ENCODE results near the gene AHCTF1. TPM values are rescaled to one million over a fixed set of nuclear protein-coding genes. Genes with fewer than 3 reads are reported as not detected.
"Not testable (repeated sequence)": the region's sequence is repeated elsewhere in the genome, so short reads cannot be mapped to it uniquely, and the experiment has no call there.

The AHCTF1 gene
- total RNA-seq, 1 donor from 2014 or later: 21.2 TPM

DNA sequence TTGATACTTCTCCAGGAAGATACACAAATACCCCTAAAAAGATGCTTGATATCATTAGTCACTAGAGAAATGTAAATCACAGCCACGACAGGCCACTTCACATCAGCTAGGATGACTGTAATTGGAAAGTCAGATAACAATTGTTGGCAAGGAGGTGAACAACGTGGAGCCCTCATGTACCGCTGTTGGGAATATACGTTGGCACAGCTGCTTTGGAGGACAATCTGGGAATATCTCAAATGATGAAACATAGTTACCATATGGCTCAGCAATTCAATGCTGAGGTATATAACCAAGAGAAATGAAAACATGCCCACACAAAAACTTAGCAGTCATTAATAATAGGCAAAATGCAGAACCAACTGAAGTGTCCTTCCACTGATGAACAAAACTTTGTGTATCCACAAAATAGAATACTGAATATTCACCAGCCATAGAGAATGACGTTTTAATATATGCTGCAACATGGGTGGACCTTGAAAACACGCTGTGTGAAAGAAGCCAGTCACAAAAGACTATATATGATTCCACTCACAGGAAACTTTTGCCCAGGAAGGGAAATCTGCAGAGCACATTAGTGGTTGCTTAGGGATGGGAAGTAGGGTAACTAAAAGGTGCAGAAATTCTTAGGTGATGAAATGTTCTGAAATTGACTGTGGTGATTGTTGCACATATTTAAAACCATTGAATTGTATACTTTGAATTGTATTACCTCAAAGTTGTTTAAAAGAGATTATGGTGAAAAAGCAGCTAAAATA lies 95.4 kb downstream of the AHCTF1 start:
- DNase-seq (ENCODE audit: low spot score): no peak

DNA sequence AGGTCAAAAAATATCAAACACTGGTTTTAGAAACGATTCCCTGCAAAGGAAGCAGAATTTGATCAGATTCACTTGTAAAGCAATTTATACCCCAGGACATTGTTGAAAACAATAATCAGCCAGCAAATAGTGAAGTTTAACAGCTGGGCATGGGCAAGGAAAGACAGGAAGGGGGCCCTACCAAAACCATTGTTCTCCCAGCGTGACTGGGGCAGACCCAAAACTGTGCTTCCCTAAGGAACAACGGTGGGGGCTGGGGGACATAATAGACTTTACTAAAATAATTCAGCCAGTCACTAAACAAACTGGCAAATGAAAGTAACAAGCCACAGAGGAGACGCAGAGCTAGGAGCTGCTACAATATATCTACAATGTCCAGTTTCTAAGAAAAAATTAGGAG lies 100.2 kb downstream of the AHCTF1 start:
- DNase-seq (ENCODE audit: low spot score): no peak

DNA sequence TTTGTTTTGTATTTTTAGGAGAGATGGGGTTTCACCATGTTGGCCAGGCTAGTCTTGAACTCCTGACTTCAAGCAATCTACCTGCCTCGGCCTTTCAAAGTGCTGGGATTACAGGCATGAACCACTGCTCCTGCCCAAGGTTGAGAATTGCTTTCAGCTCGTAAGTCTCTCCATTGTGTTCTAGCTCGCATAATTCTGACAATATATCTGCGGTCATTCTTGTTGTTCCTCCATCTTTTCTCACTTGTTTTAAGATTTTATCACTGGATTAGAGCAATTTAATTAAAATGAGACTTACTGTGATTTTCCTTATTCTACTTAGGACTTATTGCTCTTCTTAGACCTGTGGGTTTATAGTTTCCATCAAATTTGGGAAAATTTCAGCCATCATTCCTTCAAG lies 102.9 kb downstream of the AHCTF1 start:
- DNase-seq (ENCODE audit: low spot score): no peak

GRCh38 chr1:246827396-246827795 lies 104.4 kb downstream of the AHCTF1 start:
- DNase-seq (ENCODE audit: low spot score): no peak

GRCh38 chr1:246825557-246826175 lies 106.1 kb downstream of the AHCTF1 start:
- DNase-seq (ENCODE audit: low spot score): no peak

- no peak for DNase-seq (ENCODE audit: low spot score)
Observed at GRCh38 chr1:246824541-246824940, 107.2 kb downstream of the AHCTF1 start.

DNA sequence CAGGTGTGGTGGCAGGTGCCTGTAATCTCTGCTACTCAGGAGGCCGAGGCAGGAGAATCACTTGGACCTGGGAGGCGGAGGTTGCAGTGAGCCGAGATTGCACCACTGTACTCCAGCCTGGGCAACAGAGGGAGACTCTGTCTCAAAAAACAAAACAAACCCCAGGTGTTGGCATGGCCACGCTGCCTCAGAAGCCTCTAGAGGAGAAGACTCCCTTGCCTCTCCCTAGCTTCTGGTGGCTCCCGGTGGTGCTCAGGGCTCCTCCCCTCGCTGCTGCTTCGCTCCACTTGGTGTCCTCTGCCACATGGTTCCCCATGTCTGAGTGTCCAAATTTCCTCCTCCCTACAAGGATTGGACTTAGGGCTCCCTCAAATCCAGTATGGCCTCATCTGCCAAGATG lies 109.6 kb downstream of the AHCTF1 start:
- DNase-seq (ENCODE audit: low spot score): not testable (repeated sequence)

DNA sequence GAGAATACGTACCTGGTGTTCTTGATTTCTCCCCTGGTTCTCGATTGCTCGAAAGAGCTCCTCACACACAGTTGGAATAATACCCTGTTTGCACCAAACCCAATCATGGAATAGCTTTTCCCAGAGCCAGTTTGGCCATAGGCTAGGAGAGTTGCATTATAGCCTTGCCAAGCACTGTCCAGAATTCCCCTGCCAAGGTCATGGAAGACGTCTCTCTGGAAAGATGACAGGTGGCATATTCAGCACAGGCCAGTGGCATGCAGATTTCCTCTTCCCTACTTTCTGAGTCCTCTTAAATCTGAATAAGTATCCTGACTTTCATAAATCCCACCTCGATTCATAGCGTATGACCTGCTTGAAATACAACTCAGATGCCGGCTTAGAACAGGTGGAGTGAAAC lies 111.1 kb downstream of the AHCTF1 start:
- DNase-seq (ENCODE audit: low spot score): no peak

- DNase-seq (ENCODE audit: low spot score): peak; percentile 41
Observed at GRCh38 chr1:246817778-246818177, 114.0 kb downstream of the AHCTF1 start.

DNA sequence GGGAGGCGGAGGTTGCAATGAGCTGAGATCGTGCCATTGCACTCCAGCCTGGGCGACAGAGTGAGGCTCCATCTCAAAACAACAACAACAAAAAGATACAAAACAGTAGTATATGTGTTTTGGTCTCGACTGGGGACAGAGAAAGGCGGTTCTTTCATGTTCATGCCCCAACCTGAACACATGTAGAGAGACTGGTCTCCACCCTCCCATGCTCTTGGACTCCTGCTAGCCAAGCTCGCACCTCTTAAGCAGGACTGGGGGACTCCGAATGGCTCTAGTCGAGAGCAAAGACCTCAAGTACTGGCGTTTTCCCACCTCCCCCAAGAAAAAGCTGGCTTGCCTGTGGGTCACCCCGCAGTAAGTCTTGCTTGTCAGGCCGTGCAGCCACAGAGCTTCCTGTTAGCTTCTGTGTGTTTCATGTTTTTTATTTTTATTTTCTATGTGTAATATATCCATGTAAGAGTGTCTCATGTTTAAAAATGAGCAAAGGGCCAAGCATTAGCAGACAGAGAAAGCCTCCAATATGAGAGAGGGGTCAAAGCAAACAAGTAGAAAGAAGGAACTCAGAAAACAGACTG lies 116.0 kb downstream of the AHCTF1 start:
- DNase-seq (ENCODE audit: low spot score): no peak

DNA sequence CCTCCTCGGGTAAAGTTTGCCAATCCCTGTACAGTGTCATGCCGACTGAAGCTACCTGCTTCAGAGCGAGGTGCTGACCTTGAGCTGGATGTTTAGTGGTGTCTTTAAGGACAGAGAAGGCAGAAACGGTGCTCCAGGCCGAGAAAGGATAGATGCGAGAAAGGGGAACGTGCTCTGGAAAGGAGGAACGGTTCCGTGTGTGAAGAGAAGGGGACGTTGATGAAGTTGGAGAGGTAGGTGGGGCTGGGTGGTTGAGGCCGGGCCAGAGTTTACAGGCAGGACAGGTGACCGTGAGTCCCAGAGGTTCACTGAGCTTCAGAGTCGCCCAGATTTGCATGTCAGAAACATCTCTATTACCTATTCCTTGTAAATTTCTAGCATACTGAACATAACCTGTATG lies 116.9 kb downstream of the AHCTF1 start:
- DNase-seq (ENCODE audit: low spot score): no peak

GRCh38 chr1:246813325-246813724 lies 118.4 kb downstream of the AHCTF1 start:
- not testable (repeated sequence) for DNase-seq (ENCODE audit: low spot score)

DNA sequence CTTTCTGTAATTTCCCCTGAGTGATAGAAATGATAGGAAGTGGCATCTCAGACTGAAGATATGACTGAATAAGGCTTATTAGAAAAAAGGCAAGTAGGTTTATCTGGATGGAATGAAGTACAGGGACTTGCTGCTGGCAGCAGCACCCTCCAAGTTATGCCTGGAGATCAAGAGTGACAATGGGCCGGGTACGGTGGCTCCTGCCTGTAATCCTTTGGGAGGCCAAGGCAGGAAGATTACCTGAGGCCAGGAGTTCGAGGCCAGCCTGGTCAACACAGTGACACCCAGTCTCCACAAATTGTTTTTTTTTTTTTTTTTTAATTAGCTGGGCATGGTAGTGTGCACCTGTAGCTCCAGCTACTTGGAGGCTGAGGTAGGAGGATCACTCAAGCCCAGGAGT lies 119.8 kb downstream of the AHCTF1 start:
- no peak for DNase-seq (ENCODE audit: low spot score)

DNA sequence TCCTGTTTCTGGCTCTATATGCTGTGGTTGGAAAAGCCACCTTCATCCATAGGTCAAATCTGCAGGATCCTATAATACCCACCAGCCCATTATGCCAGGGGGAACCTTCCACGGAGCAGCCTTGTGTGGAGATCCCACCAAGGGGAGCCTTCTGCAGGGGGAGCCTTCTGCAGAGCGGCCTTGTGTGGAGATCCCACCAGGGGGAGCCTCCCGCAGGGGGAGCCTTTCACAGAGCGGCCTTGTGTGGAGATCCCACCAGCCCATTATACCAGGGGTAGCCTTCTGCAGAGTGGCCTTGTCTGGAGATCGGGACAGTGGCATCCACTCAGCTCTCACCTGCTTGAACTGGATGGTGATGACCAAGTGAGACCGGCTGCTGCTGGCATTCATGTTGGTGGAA lies 122.3 kb downstream of the AHCTF1 start:
- DNase-seq (ENCODE audit: low spot score): no peak

DNA sequence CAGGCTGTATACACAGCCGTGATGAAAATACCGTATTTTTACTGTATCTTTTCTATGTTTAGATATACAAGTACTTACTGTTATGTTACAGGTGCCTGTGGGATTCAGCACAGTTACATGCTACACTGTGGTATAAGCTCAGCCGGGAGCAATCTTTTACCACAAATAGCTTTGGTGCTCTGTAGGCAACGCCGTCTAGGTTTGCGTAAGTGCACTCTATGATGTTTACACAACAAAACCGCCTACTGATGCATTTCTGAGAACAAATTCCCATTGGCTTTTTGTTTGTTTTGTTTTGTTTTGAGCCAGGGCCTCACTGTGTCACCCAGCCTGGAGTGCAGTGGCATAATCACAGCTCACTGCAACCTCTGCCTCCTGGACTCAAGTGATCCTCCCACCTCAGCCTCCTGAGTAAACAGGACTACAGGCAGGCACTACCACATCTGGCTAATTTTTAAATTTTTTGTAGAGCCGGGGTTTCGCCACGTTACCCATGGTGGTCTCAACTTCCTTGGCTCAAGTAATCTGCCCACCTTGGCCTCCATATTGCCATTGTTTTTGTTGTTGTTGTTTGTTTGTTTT lies 126.5 kb downstream of the AHCTF1 start:
- no peak for DNase-seq (ENCODE audit: low spot score)

DNA sequence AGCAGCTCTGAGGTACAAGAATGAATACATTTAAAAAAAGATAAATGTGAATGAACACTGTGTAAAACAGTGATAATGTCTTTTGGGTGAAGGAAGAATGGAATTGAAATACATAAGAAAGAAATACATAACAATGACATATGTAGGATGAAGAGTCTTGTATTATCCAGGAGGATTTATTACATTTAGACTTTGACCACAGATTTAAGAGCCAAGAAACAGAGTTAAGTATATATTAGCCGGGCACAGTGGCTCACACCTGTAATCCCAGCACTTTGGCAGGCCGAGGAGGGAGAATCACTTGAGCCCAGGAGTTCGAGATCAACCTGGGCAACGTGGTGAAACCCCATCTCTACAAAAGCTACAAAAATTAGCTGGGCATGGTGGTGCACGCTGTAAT lies 127.9 kb downstream of the AHCTF1 start:
- no peak for DNase-seq (ENCODE audit: low spot score)

- no peak for DNase-seq (ENCODE audit: low spot score)
Observed at GRCh38 chr1:246803373-246803772, 128.4 kb downstream of the AHCTF1 start.

GRCh38 chr1:246801241-246802020 lies 130.3 kb downstream of the AHCTF1 start:
- DNase-seq (ENCODE audit: low spot score): peak; percentile 27

DNA sequence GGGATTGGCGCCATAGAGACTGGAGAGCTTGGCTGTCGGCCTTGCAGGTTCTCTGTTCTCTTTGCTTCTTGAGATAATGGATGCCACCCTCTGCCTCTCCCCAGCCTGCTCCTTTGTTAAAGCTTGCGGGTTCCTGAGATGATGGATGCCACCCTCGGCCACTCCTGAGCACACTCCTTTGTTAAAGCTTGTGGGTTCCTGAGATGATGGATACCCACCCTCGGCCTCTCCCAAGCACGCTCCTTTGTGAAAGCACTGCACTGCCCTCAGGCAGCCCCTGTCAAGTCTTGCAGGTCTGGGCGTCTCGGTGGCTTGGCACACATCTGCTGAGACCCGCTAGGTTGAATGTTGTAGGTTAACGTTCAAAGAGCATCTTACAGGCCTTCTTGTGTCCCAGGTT lies 131.0 kb downstream of the AHCTF1 start:
- DNase-seq (ENCODE audit: low spot score): no peak

DNA sequence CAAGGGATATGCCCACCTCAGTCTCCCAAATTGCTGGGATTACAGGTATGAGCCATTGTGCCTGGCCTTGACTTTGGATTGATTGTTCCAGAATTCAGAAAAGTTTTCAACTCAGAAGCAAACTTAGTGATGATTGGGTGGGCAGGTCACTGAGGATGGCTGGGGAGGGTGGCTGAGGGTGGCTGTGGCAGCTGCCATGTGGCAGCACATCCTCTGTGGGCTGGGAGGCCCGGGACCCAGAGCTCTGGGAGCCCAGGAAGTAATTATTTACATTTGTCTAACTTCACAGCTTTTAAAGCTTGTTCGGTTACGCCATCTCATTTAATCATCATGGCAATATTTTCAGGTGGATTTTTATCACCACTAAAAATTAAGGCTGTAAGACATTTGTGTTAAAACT lies 131.4 kb downstream of the AHCTF1 start:
- DNase-seq (ENCODE audit: low spot score): no peak

DNA sequence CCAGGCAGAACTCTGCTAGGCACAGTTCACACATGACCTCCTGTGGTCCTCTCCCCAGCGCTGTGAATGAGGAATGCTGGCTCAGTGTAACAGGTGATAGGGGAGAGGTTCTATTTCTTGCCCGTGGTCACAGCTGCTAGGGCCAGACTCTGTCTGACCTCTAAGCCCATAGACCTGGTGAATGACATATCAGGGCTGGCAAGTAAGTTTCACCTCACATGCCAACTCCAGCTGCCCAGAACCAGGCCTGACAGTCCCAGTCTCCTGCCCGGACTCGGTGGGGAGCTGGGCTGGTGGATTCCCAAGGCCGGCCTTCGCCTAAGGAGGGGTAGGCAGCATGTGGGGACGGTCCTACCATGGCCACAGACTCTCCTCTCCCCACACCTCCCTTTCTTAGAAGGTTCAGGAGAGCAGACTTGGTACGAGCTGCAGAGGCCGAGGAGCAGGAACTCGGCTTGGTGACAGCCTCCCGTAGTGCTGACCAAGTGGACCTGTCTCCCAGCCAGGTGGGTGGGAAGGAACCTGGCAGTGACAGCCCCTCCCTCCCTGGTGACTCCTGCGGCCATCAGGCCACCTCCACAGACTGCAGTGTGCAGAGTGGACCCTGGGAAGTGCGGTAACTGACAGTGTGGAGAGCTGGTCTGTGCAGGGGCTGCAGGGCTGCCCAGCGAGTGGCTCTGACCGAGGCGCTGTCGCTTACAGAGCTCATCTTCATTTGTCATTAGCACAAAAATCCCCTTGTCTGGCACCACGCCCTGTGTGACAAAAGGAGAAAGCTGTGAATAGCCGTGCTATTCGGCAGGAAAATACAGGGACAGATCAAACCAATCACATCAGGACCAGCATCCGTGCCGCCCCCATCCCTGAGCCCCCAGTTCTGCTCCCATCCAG lies 132.9 kb downstream of the AHCTF1 start:
- no peak for DNase-seq (ENCODE audit: low spot score)
